B cell (primary cell): Measurements from ENCODE around the gene ST6GAL2. TPM values are rescaled to one million over a fixed set of nuclear protein-coding genes. Genes with fewer than 3 reads are reported as not detected.

Experiments
- ATAC-seq: fragments of 200-7000 bp; cut with Tn5 transposase; one replicate; pipeline ENCODE4 v1.10.0; 2021; ENCODE audit warnings: low read depth, mild to moderate bottlenecking, moderate number of reproducible peaks, moderate library complexity
- CTCF ChIA-PET: fragments of 350-600 bp; sonication (Branson Sonifier 250); formaldehyde crosslinking; loops from one replicate; lab custom pipeline; 2021; ENCODE audit warnings: antibody characterized with exemption, inconsistent platforms; lab: Charles Lee
- POLR2A ChIA-PET: fragments of 350-600 bp; sonication (Branson Sonifier 250); formaldehyde crosslinking; loops from one replicate; lab custom pipeline; 2021; ENCODE audit warnings: antibody characterized with exemption; lab: Charles Lee
- DNase-seq: peaks from one replicate; pipeline ENCODE4 v3.0.0; 2013
- H2AFZ ChIP-seq: 2 replicates; pipeline ENCODE4 v1.6.1; 2012; ENCODE audit warnings: mild to moderate bottlenecking, low read depth, low read length; ENCODE audit not compliant: insufficient read depth, poor library complexity, severe bottlenecking
- H3K27ac ChIP-seq, 2 donors: 1 replicate in 1 of 2; 2 replicates in 1 of 2; pipeline ENCODE4 v1.5.1; 2012 to 2013; ENCODE audit warnings: low read length in 2 of 2, mild to moderate bottlenecking in 2 of 2, moderate library complexity in 1 of 2
- H3K27me3 ChIP-seq, 4 experiments: fragments of 200-600 bp in 1 of 4; sonication (generic) in 1 of 4; replicated peaks in 1 of 4; 1 replicate in 2 of 4; 2 replicates in 2 of 4; pipeline versions ENCODE4 v1.6.1 to v1.7.0; 2013 to 2016; ENCODE audit warnings: low read length in 3 of 4, mild to moderate bottlenecking in 2 of 4, mixed read lengths in 1 of 4, moderate library complexity in 1 of 4; ENCODE audit not compliant: insufficient read depth in 4 of 4, control insufficient read depth in 3 of 4; ENCODE audit errors: control extremely low read depth in 1 of 4
- H3K36me3 ChIP-seq, 2 experiments: replicated peaks in 1 of 2; 1 replicate in 1 of 2; 2 replicates in 1 of 2; pipeline versions ENCODE4 v1.6.1 to v1.7.1; 2013; ENCODE audit warnings: low read length in 1 of 2; ENCODE audit not compliant: insufficient read depth in 2 of 2, control insufficient read depth in 1 of 2; ENCODE audit errors: control extremely low read depth in 1 of 2, extremely low read depth in 1 of 2
- H3K4me1 ChIP-seq, 2 donors: fragments of 200-600 bp in 1 of 2; sonication (generic) in 1 of 2; 1 replicate in 1 of 2; 2 replicates in 1 of 2; pipeline versions ENCODE4 v1.5.1 to v1.6.1; 2013 to 2017; ENCODE audit warnings: low read length in 2 of 2; ENCODE audit not compliant: control insufficient read depth in 2 of 2, insufficient read depth in 2 of 2
- H3K4me2 ChIP-seq: replicated peaks from 2 replicates; pipeline ENCODE3; 2012; ENCODE audit warnings: mild to moderate bottlenecking, low read depth, low read length; ENCODE audit not compliant: poor library complexity, severe bottlenecking
- H3K4me3 ChIP-seq, 5 experiments: fragments of 200-600 bp in 1 of 5; sonication (generic) in 1 of 5; 1 replicate in 3 of 5; 2 replicates in 2 of 5; pipeline versions ENCODE4 v1.5.1 to v1.7.0; 2011 to 2016; ENCODE audit warnings: low read length in 4 of 5, mild to moderate bottlenecking in 4 of 5, low read depth in 2 of 5, control low read depth in 1 of 5, moderate library complexity in 1 of 5; ENCODE audit not compliant: insufficient read depth in 1 of 5; ENCODE audit errors: control extremely low read depth in 1 of 5, extremely low read depth in 1 of 5
- H3K79me2 ChIP-seq: fragments of 200-600 bp; sonication (generic); one replicate; pipeline ENCODE4 v1.6.0; 2016; ENCODE audit warnings: low read length; ENCODE audit not compliant: control insufficient read depth, insufficient read depth
- H3K9ac ChIP-seq: fragments of 200-600 bp; sonication (generic); 2 replicates; pipeline ENCODE4 v1.6.1; 2017; ENCODE audit warnings: mild to moderate bottlenecking, low read length, moderate library complexity
- H3K9me3 ChIP-seq, 3 donors: one replicate each; pipeline versions ENCODE4 v1.6.1 to v1.7.1; 2013; ENCODE audit warnings: low read length in 2 of 3; ENCODE audit not compliant: control insufficient read depth in 2 of 3, insufficient read depth in 1 of 3; ENCODE audit errors: control extremely low read depth in 1 of 3
- H4K20me1 ChIP-seq: 2 replicates; pipeline ENCODE4 v1.6.0; 2012; ENCODE audit warnings: mild to moderate bottlenecking, low read length; ENCODE audit not compliant: insufficient read depth, control insufficient read depth, poor library complexity, severe bottlenecking
- H3K27ac Mint-ChIP-seq: one replicate; pipeline ENCODE4 v1.8.0; 2021; ENCODE audit warnings: mixed read lengths
- H3K27me3 Mint-ChIP-seq: one replicate; pipeline ENCODE4 v1.8.0; 2021; ENCODE audit warnings: mixed read lengths
- H3K4me1 Mint-ChIP-seq: one replicate; pipeline ENCODE4 v1.8.0; 2021; ENCODE audit warnings: mixed read lengths
- H3K4me3 Mint-ChIP-seq: one replicate; pipeline ENCODE4 v1.8.0; 2021; ENCODE audit warnings: mixed read lengths
- H3K9me3 Mint-ChIP-seq: one replicate; pipeline ENCODE4 v1.8.0; 2022; ENCODE audit warnings: mixed read lengths; ENCODE audit not compliant: insufficient read depth
- EZH2 ChIP-seq: IDR thresholded peaks from 2 replicates; pipeline ENCODE4 v1.6.1; 2012; ENCODE audit warnings: borderline replicate concordance, low read depth, mild to moderate bottlenecking, moderate library complexity, low read length; ENCODE audit not compliant: insufficient read depth, poor library complexity, severe bottlenecking
- WGBS: methylation state at CpG from one replicate; pipeline ENCODE4 v1.1.5; 2013; ENCODE audit warnings: missing lambda C conversion rate; ENCODE audit not compliant: insufficient coverage; 5-methylcytosine and 5-hydroxymethylcytosine counted together
- intact Hi-C: fragments of 100-400 bp; cut with micrococcal nuclease; formaldehyde crosslinking; loops from one replicate; pipeline ENCODE4 v1.10.0; 2022
- polyA plus RNA-seq: library from polyadenylated mRNA; depleted of rRNA; stranded (reverse); fragments of >200 nt; gene quantifications from 2 replicates; pipeline ENCODE4 v1.2.3, GENCODE V29; 2012
- total RNA-seq, 2 donors: library from RNA; stranded (reverse); fragments of 120-200 nt in 1 of 2; gene quantifications; 1 replicate in 1 of 2; 2 replicates in 1 of 2; pipeline versions ENCODE4 v1.2.3 to v1.2.4, GENCODE V29; 2013 to 2022
- TF ChIP-seq, protein P1 (sequence below): fragments of 200-600 bp; IDR thresholded peaks from one replicate; pipeline ENCODE4 v1.8.0; 2022; ENCODE audit warnings: antibody characterized with exemption, mild to moderate bottlenecking

Gene ST6GAL2
- total and polyA plus RNA-seq, 2 donors (not counting 1 experiment from before 2014, with no cell fraction given) = not detected

DNA sequence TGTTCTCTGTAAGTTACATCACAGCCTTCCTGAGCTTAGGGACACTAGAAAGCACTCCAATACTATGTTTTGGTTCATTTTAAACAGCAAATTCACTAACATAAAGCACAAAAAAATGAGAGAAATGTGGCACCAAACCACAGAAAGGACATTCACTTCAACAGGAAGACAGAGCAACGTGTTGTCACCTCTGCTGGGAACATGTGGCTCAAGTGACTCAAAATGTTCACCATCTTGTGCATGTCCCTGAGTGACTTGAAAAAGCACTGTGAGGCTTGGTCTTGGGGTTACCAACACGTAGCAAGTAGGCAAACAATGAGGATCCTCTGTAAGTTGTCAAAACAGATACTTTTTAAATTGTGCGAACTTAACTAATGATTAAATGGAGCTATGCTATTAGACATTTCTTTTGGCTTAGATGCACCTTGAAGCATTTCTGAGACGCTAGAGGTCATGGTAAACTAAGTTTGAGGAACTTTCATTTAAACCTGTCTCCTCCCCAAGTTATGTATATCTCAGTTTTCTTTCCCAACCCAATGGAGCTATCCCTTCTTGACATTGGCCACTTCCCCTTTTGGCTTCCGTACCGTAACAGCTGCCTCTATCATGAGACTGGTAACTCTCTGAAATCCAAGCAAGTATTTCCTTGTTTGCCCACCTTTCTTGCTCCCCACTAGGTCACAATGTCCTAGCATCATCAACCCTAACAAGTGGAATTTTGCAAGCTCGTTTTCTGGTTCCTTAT, 14.0 kb upstream of the ST6GAL2 start:
- H3K27me3 ChIP-seq = no peaks in the 10 kb centered on the region
- no peak overlapping the region for H2AFZ ChIP-seq
- no peaks in the 10 kb centered on the region for H3K36me3 ChIP-seq
- H3K27ac ChIP-seq = no peak overlapping the region
- no peak overlapping the region for H3K4me2 ChIP-seq
- no peaks in the 10 kb centered on the region for H3K79me2 ChIP-seq
- no peak overlapping the region for H3K9ac ChIP-seq
- H4K20me1 ChIP-seq = no peaks in the 10 kb centered on the region
- DNase-seq (no peak), ATAC-seq (no peak)
- ChIA-PET POLR2A (no interaction called here), CTCF (no interaction called here)
- 36% methylated on average over 6 of the region's 7 CpGs for WGBS
- H3K4me3 Mint-ChIP-seq = no peak overlapping the region
- no peak overlapping the region for H3K27ac Mint-ChIP-seq
- no peaks in the 10 kb centered on the region for H3K9me3 Mint-ChIP-seq
- peaks cover 0 to 3% (median 0%) of the 10 kb centered on the region in 3 donors for H3K9me3 ChIP-seq
- H3K4me1 Mint-ChIP-seq = no peaks in the 10 kb centered on the region
- no peaks in the 10 kb centered on the region for H3K4me1 ChIP-seq
- intact Hi-C loops = no loop called here
- H3K27me3 Mint-ChIP-seq = no peaks in the 10 kb centered on the region
- TF ChIP-seq, protein P1, sequence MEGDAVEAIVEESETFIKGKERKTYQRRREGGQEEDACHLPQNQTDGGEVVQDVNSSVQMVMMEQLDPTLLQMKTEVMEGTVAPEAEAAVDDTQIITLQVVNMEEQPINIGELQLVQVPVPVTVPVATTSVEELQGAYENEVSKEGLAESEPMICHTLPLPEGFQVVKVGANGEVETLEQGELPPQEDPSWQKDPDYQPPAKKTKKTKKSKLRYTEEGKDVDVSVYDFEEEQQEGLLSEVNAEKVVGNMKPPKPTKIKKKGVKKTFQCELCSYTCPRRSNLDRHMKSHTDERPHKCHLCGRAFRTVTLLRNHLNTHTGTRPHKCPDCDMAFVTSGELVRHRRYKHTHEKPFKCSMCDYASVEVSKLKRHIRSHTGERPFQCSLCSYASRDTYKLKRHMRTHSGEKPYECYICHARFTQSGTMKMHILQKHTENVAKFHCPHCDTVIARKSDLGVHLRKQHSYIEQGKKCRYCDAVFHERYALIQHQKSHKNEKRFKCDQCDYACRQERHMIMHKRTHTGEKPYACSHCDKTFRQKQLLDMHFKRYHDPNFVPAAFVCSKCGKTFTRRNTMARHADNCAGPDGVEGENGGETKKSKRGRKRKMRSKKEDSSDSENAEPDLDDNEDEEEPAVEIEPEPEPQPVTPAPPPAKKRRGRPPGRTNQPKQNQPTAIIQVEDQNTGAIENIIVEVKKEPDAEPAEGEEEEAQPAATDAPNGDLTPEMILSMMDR = no peak
- TF ChIP-seq EZH2 = no peak
- no peak overlapping the region for H3K4me3 ChIP-seq

DNA sequence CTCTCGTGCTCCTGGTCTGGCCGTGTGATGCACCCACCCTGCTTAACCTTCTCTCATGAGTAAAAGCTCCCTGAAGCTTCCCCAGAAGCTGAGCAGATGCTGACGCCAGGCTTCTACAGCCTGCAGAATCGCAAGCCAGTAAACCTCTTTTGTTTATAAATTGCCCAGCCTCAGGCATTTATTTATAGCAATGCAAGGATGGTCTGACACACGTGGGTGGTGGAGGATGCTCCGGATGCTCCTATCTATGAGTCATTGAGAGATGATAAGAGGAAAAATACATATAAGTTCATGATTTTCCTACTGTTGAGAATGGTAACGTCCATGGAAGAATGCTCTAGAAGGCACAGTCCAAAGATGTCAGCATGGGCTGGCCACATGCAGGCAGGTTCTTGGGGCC, 8.6 kb upstream of the ST6GAL2 start:
- Mint-ChIP-seq H3K27me3 (no peaks in the 10 kb centered on the region), H3K9me3 (peaks cover 3% of the 10 kb centered on the region), H3K4me3 (no peak overlapping the region), H3K27ac (no peak overlapping the region), H3K4me1 (no peaks in the 10 kb centered on the region)
- intact Hi-C loops = no loop called here
- H3K36me3 ChIP-seq = no peaks in the 10 kb centered on the region
- H4K20me1 ChIP-seq = no peaks in the 10 kb centered on the region
- H3K27me3 ChIP-seq = no peaks in the 10 kb centered on the region
- ChIA-PET CTCF (no interaction called here), POLR2A (no interaction called here)
- no peak for DNase-seq
- WGBS = 97% methylated on average over 5 of the region's 7 CpGs
- ATAC-seq = no peak
- no peaks in the 10 kb centered on the region for H3K79me2 ChIP-seq
- H3K4me3 ChIP-seq = no peak overlapping the region
- no peak overlapping the region for H3K9ac ChIP-seq
- no peak overlapping the region for H3K27ac ChIP-seq
- no peaks in the 10 kb centered on the region for H3K4me1 ChIP-seq
- peaks cover 0 to 4% (median 0%) of the 10 kb centered on the region in 3 donors for H3K9me3 ChIP-seq
- TF ChIP-seq, protein P1 = no peak
- TF ChIP-seq EZH2 = no peak
- no peak overlapping the region for H3K4me2 ChIP-seq
- H2AFZ ChIP-seq = no peak overlapping the region
